SK-N-SH treated with all-trans-retinoic acid at 6 μM for 48 hours (cell line): Measurements from ENCODE around the gene WDR54.

Source experiments
- ATAC-seq: fragments of 200-7000 bp; cut with Tn5 transposase; 3 replicates; pipeline ENCODE4 v1.9.1; 2020; ENCODE audit warnings: mild to moderate bottlenecking, moderate library complexity
- ARNTL ChIP-seq: fragments of 450-650 bp; formaldehyde crosslinking; IDR thresholded peaks from 2 replicates; pipeline ENCODE4 v1.5.0; 2020; ENCODE audit warnings: low read depth, mild to moderate bottlenecking, moderate library complexity, borderline replicate concordance
- BACH2 ChIP-seq: fragments of 250-450 bp; sonication (Bioruptor Pico); IDR thresholded peaks from 2 replicates; pipeline ENCODE4 v1.9.0; 2021; ENCODE audit warnings: mild to moderate bottlenecking, borderline replicate concordance
- CREB5 ChIP-seq: fragments of 250-450 bp; sonication (Bioruptor Pico); IDR thresholded peaks from 2 replicates; pipeline ENCODE4 v1.5.1; 2020; ENCODE audit warnings: low read depth, mild to moderate bottlenecking, moderate library complexity
- CSDC2 ChIP-seq: fragments of 250-450 bp; sonication (Bioruptor Pico); IDR thresholded peaks from 2 replicates; pipeline ENCODE4 v1.5.0; 2020; ENCODE audit warnings: mild to moderate bottlenecking, moderate library complexity
- CSRNP3 ChIP-seq: fragments of 250-450 bp; sonication (Bioruptor Pico); IDR thresholded peaks from 2 replicates; pipeline ENCODE4 v1.5.1; 2021; ENCODE audit warnings: mild to moderate bottlenecking, moderate library complexity
- ESRRG ChIP-seq: fragments of 250-450 bp; sonication (Bioruptor Pico); IDR thresholded peaks from 2 replicates; pipeline ENCODE4 v1.6.1; 2021; ENCODE audit warnings: mild to moderate bottlenecking
- GLIS3 ChIP-seq: fragments of 250-450 bp; sonication (Bioruptor Pico); IDR thresholded peaks from 2 replicates; pipeline ENCODE4 v1.5.0; 2020; ENCODE audit warnings: mild to moderate bottlenecking, moderate library complexity
- ISL1 ChIP-seq: fragments of 250-450 bp; sonication (Bioruptor Pico); IDR thresholded peaks from 2 replicates; pipeline ENCODE4 v2.1.2; 2022; ENCODE audit warnings: mild to moderate bottlenecking, moderate library complexity
- OSR1 ChIP-seq: fragments of 250-450 bp; sonication (Bioruptor Pico); IDR thresholded peaks from 2 replicates; pipeline ENCODE4 v1.8.0; 2022; ENCODE audit warnings: moderate library complexity, mild to moderate bottlenecking, inconsistent platforms
- PATZ1 ChIP-seq: fragments of 250-450 bp; sonication (Bioruptor Pico); IDR thresholded peaks from 2 replicates; pipeline ENCODE4 v1.8.0; 2020; ENCODE audit warnings: mild to moderate bottlenecking, moderate library complexity, borderline replicate concordance
- POU6F1 ChIP-seq: fragments of 250-450 bp; sonication (Bioruptor Pico); IDR thresholded peaks from 2 replicates; pipeline ENCODE4 v1.8.0; 2021; ENCODE audit warnings: low read depth, mild to moderate bottlenecking, moderate library complexity, borderline replicate concordance
- PPARA ChIP-seq: fragments of 250-450 bp; sonication (Bioruptor Pico); IDR thresholded peaks from 2 replicates; pipeline ENCODE4 v1.5.0; 2020; ENCODE audit warnings: mild to moderate bottlenecking, borderline replicate concordance
- RARB ChIP-seq: fragments of 250-450 bp; sonication (Bioruptor Pico); IDR thresholded peaks from 2 replicates; pipeline ENCODE4 v1.8.0; 2021; ENCODE audit warnings: mild to moderate bottlenecking, moderate library complexity
- SNAI2 ChIP-seq: fragments of 250-450 bp; sonication (Bioruptor Pico); IDR thresholded peaks from 2 replicates; pipeline ENCODE4 v1.5.0; 2020; ENCODE audit warnings: mild to moderate bottlenecking, moderate library complexity
- TCF4 ChIP-seq: fragments of 250-450 bp; sonication (Bioruptor Pico); IDR thresholded peaks from 2 replicates; pipeline ENCODE4 v1.8.0; 2021; ENCODE audit warnings: mild to moderate bottlenecking, moderate library complexity, borderline replicate concordance
- TOX ChIP-seq: fragments of 250-450 bp; sonication (Bioruptor Pico); IDR thresholded peaks from 2 replicates; pipeline ENCODE4 v1.8.0; 2021; ENCODE audit warnings: mild to moderate bottlenecking, moderate library complexity, borderline replicate concordance
- TSHZ2 ChIP-seq: fragments of 250-450 bp; sonication (Bioruptor Pico); IDR thresholded peaks from 2 replicates; pipeline ENCODE4 v1.5.0; 2020; ENCODE audit warnings: mild to moderate bottlenecking, moderate library complexity
- ZC3H10 ChIP-seq: fragments of 250-450 bp; sonication (Bioruptor Pico); IDR thresholded peaks from 2 replicates; pipeline ENCODE4 v1.5.1; 2021; ENCODE audit warnings: mild to moderate bottlenecking, moderate library complexity
- ZFP3 ChIP-seq: fragments of 250-450 bp; sonication (Bioruptor Pico); IDR thresholded peaks from 2 replicates; pipeline ENCODE4 v1.5.0; 2020; ENCODE audit warnings: mild to moderate bottlenecking, moderate library complexity
- ZFP30 ChIP-seq: fragments of 450-650 bp; formaldehyde crosslinking; IDR thresholded peaks from 2 replicates; pipeline ENCODE4 v1.5.0; 2022; ENCODE audit warnings: mild to moderate bottlenecking, moderate library complexity
- ZNF565 ChIP-seq: fragments of 450-650 bp; formaldehyde crosslinking; conservative IDR thresholded peaks from 2 replicates; pipeline ENCODE4 v1.5.0; 2020; ENCODE audit warnings: low read depth, mild to moderate bottlenecking, moderate library complexity
- ZNF70 ChIP-seq: fragments of 450-650 bp; formaldehyde crosslinking; IDR thresholded peaks from 2 replicates; pipeline ENCODE4 v1.5.0; 2020; ENCODE audit warnings: mild to moderate bottlenecking, moderate library complexity
- ZNF8 ChIP-seq: fragments of 450-650 bp; formaldehyde crosslinking; IDR thresholded peaks from 2 replicates; pipeline ENCODE4 v1.5.0; 2020; ENCODE audit warnings: mild to moderate bottlenecking, moderate library complexity

The WDR54 gene

GRCh38 chr2:74471332-74472065, 50.0 kb downstream of the WDR54 start (continued):
- TF ChIP-seq CSRNP3 = no peak
- no peak for TF ChIP-seq ZFP30 (CRISPR knock-in tag)
- no peak for TF ChIP-seq ZNF565 (CRISPR knock-in tag)
- no peak for TF ChIP-seq ESRRG
- no peak for TF ChIP-seq GLIS3
- no peak for TF ChIP-seq RARB (CRISPR knock-in tag)

GRCh38 chr2:74472086-74472944, 50.8 kb downstream of the WDR54 start, which contains the start of gene MRPL53:
Gene MRPL53, minus strand, starts transcription at chr2:74472680. Its CDS starts 20 bp downstream, at chr2:74472660.
- peak; percentile 91 for ATAC-seq
- TF ChIP-seq TSHZ2 (CRISPR knock-in tag) (no peak; the same call in 1 of the 2 replicates), ISL1 (CRISPR knock-in tag) (no peak), ZNF70 (CRISPR knock-in tag) (no peak), OSR1 (CRISPR knock-in tag) (no peak), TCF4 (0 out of 2 replicates have a peak, but pooled peaks have one; percentile 15), ZFP30 (CRISPR knock-in tag) (no peak), RARB (CRISPR knock-in tag) (0 out of 2 replicates have a peak, but pooled peaks have one; percentile 11), GLIS3 (peak; percentile 86), SNAI2 (CRISPR knock-in tag) (no peak), BACH2 (CRISPR knock-in tag) (no peak), POU6F1 (0 out of 2 replicates have a peak, but pooled peaks have one; percentile 70), CSRNP3 (no peak), CSDC2 (CRISPR knock-in tag) (no peak), CREB5 (CRISPR knock-in tag) (no peak), ZC3H10 (no peak), ZNF565 (CRISPR knock-in tag) (no peak), ARNTL (no peak), PPARA (CRISPR knock-in tag) (no peak), TOX (CRISPR knock-in tag) (no peak), ZNF8 (CRISPR knock-in tag) (no peak), ZFP3 (CRISPR knock-in tag) (peak; percentile 61; the same call in 1 of the 2 replicates), ESRRG (no peak), PATZ1 (no peak)
- TF ChIP-seq, all 23 proteins: peak for 5
